Measurements from ENCODE around the gene ZNF883. TPM values are rescaled to one million over a fixed set of nuclear protein-coding genes. Genes with fewer than 3 reads are reported as not detected.

The ZNF883 gene
- total RNA-seq, 4 donors from 2014 or later: 0.66 to 1.5 TPM; not detected in 2

DNA sequence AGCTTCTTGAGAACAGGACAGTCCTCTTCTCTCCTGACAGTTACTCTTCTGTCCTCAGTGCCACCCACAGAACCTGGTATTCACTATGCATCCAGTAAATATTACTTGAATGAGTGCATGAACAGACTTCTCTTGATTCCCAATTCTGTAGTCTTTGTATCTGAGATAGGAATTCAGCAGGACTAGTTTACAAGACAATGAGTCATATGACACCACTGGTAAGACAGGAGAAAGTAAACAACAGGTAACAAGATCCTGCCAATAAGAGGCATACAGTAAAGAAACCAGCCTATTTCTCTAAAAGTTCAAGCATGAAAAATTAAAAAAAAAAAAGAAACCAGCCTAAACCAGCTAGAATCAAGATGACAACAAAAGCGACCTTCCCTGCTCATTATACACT lies 6.2 kb downstream of the ZNF883 start:
- no peak for TF ChIP-seq CTCF (IDR thresholded peaks at IDR 0.05; ENCODE audit: low read depth)

- TF ChIP-seq CTCF (IDR thresholded peaks at IDR 0.05; ENCODE audit: low read depth): no peak
Observed at GRCh38 chr9:112997236-112997941, 14.6 kb downstream of the ZNF883 start.

DNA sequence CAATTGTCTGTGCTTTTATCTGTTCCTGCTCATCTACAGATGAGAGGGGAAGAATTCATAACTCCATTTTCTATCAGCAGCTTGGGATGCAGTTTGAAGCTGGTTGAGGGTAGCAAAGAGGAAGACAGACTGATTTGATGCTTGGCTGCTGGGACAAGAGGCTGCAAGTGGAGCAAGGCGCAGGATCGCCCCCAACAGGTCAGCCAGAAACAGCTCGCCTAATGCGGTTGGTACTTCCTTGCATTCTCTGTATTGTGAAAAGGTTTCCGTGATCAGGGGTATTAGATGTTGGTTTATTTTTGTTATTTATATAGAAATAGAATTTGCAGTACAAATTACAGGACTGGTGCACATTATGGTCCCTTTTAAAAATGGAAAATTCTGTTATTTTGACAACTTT lies 40.6 kb downstream of the ZNF883 start:
- no peak for TF ChIP-seq CTCF (IDR thresholded peaks at IDR 0.05; ENCODE audit: low read depth)

- no peak for TF ChIP-seq CTCF (IDR thresholded peaks at IDR 0.05; ENCODE audit: low read depth)
Observed at GRCh38 chr9:112970939-112971338, 41.1 kb downstream of the ZNF883 start.

GRCh38 chr9:112969730-112970129 lies 42.3 kb downstream of the ZNF883 start:
- no peak for TF ChIP-seq CTCF (IDR thresholded peaks at IDR 0.05; ENCODE audit: low read depth)

- TF ChIP-seq CTCF (IDR thresholded peaks at IDR 0.05; ENCODE audit: low read depth): no peak
Observed at GRCh38 chr9:112955550-112955949, 56.4 kb downstream of the ZNF883 start.

- no peak for TF ChIP-seq CTCF (IDR thresholded peaks at IDR 0.05; ENCODE audit: low read depth)
Observed at GRCh38 chr9:112945620-112946208, 66.3 kb downstream of the ZNF883 start.
